Erythroblast (primary cell): ENCODE measurements around the gene C7.
"Not testable (repeated sequence)": the region's sequence is repeated elsewhere in the genome, so short reads cannot be mapped to it uniquely, and the experiment has no call there.

ENCODE experiments used
- GATA1 ChIP-seq: IDR thresholded peaks from 2 replicates; pipeline ENCODE4 v1.6.1; 2011; ENCODE audit warnings: low read depth, mild to moderate bottlenecking, control low read depth, low read length, moderate library complexity
- POLR2A ChIP-seq: IDR thresholded peaks from 2 replicates; pipeline ENCODE4 v1.6.1; 2011; ENCODE audit warnings: mild to moderate bottlenecking, low read length

DNA sequence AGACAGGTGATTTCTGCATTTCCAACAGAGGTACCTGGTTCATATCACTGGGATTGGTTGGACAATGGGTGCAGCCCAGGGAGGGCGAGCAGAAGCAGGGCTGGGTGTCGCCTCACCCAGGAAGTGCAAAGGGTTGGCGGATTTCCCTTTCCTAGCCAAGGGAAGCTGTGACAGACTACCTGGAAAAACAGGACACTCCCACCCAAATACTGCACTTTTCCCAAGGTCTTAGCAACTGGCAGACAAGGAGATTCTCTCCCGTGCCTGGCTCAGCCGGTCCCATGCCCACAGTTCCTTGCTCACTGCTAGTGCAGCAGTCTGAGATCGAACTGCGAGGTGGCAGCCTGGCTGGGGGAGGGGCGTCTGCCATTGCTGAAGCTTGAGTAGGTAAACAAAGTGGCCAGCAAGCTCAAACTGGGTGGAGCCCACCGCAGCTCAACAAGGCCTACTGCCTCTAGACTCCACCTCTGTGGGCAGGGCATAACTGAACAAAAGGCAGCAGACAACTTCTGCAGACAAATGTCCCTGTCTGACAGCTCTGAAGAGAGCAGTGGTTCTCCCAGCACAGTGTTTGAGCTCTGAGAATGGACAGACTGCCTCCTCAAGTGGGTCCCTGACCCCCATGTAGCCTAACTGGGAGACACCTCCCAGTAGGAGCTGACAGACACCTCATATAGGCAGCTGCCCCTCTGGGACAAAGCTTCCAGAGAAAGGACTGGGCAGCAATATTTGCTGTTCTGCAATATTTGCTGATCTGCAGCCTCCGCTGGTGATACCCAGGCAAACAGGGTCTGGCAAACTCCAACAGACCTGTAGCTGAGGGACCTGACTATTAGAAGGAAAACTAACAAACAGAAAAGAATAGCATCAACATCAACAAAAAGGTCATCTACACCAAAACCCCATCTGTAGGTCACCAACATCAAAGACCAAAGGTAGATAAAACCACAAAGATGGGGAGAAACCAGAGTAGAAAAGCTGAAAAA, 13.6 kb upstream of the C7 start:
- not testable (repeated sequence) for TF ChIP-seq POLR2A, GATA1
